HG03039 (cell line): ENCODE results near the gene OR6B2.

Experiments used
- ATAC-seq: cut with Tn5 transposase; IDR thresholded peaks from one replicate; pipeline ENCODE4 v1.9.1; 2021; ENCODE audit warnings: mild to moderate bottlenecking, moderate library complexity; ENCODE audit not compliant: unreplicated experiment

OR6B2 gene

GRCh38 chr2:240042740-240043139 is 12.5 kb upstream of the OR6B2 start:
- no peak for ATAC-seq

GRCh38 chr2:240041363-240041762 is 11.1 kb upstream of the OR6B2 start:
- no peak for ATAC-seq

GRCh38 chr2:240037358-240037757 is 7.1 kb upstream of the OR6B2 start:
- ATAC-seq = no peak

GRCh38 chr2:240033330-240033678 is 3.1 kb upstream of the OR6B2 start:
- no peak for ATAC-seq

GRCh38 chr2:240032406-240033329 is 2.4 kb upstream of the OR6B2 start:
- no peak for ATAC-seq

GRCh38 chr2:240024766-240025165 is 5.5 kb downstream of the OR6B2 start:
- ATAC-seq = peak; percentile 15

GRCh38 chr2:240023792-240024191 is 6.4 kb downstream of the OR6B2 start:
- ATAC-seq = no peak

- ATAC-seq = no peak
Measured at GRCh38 chr2:240021488-240022104, 8.6 kb downstream of the OR6B2 start.

GRCh38 chr2:240018071-240018750 is 12.0 kb downstream of the OR6B2 start:
- no peak for ATAC-seq

GRCh38 chr2:240014327-240014726 is 15.9 kb downstream of the OR6B2 start:
- ATAC-seq = no peak

GRCh38 chr2:240013343-240013742 is 16.9 kb downstream of the OR6B2 start:
- ATAC-seq = no peak

- no peak for ATAC-seq
Measured at GRCh38 chr2:240002983-240003382, 27.2 kb downstream of the OR6B2 start.

GRCh38 chr2:240000671-240001070 is 29.6 kb downstream of the OR6B2 start:
- no peak for ATAC-seq

- ATAC-seq = no peak
Measured at GRCh38 chr2:239997686-239998409, 32.4 kb downstream of the OR6B2 start.

GRCh38 chr2:239994086-239994485 is 36.1 kb downstream of the OR6B2 start:
- no peak for ATAC-seq

- ATAC-seq = no peak
Measured at GRCh38 chr2:239993291-239993690, 36.9 kb downstream of the OR6B2 start.

GRCh38 chr2:239991689-239992314 is 38.4 kb downstream of the OR6B2 start:
- no peak for ATAC-seq

GRCh38 chr2:239990966-239991365 is 39.3 kb downstream of the OR6B2 start:
- ATAC-seq = no peak

- ATAC-seq = no peak
Measured at GRCh38 chr2:239985356-239985755, 44.9 kb downstream of the OR6B2 start.

- ATAC-seq = no peak
Measured at GRCh38 chr2:239984421-239985194, 45.6 kb downstream of the OR6B2 start.
